Peyer's patch (tissue), 4 donors: ENCODE data around the gene MESP2.

Experiments used
- CTCF ChIP-seq, 6 experiments: fragments of 450-650 bp in 4 of 6; fragments of 200-600 bp in 2 of 6; sonication (generic) in 1 of 6; IDR thresholded peaks; one replicate each; pipeline ENCODE4 v1.5.1; 2017 to 2019; ENCODE audit warnings: antibody characterized with exemption in 6 of 6, mild to moderate bottlenecking in 3 of 6, moderate library complexity in 1 of 6
- POLR2A ChIP-seq, 2 donors: fragments of 450-650 bp; IDR thresholded peaks; one replicate each; pipeline ENCODE4 v1.5.1; 2017; ENCODE audit warnings: antibody characterized with exemption in 2 of 2, mild to moderate bottlenecking in 2 of 2, moderate library complexity in 2 of 2

- no peak for TF ChIP-seq CTCF (IDR thresholded peaks at IDR 0.05)
- TF ChIP-seq POLR2A (IDR thresholded peaks at IDR 0.05), result no peak
These were observed 38.1 kb downstream of the MESP2 start for GRCh38 chr15:89814112-89814742.
